Muscle layer of colon (tissue), 2 donors: ENCODE measurements around the gene CRNKL1.

ENCODE experiments used
- H3K27ac ChIP-seq: one replicate; pipeline ENCODE4 v1.7.0; 2013; ENCODE audit warnings: low read depth, mild to moderate bottlenecking, low read length, moderate library complexity
- H3K27me3 ChIP-seq, 2 donors: one replicate each; pipeline ENCODE4 v1.7.0; 2013; ENCODE audit warnings: low read length in 2 of 2, mild to moderate bottlenecking in 2 of 2; ENCODE audit not compliant: insufficient read depth in 2 of 2, control insufficient read depth in 1 of 2
- H3K36me3 ChIP-seq: one replicate; pipeline ENCODE4 v1.7.0; 2013; ENCODE audit warnings: mild to moderate bottlenecking, low read length; ENCODE audit not compliant: insufficient read depth
- H3K4me1 ChIP-seq: one replicate; pipeline ENCODE4 v1.7.0; 2013; ENCODE audit warnings: mild to moderate bottlenecking, low read length; ENCODE audit not compliant: insufficient read depth
- H3K4me3 ChIP-seq, 2 donors: one replicate each; pipeline ENCODE4 v1.7.0; 2013; ENCODE audit warnings: low read length in 2 of 2, low read depth in 1 of 2, mild to moderate bottlenecking in 1 of 2, moderate library complexity in 1 of 2
- H3K9ac ChIP-seq: one replicate; pipeline ENCODE4 v1.7.0; 2013; ENCODE audit warnings: low read length
- H3K9me3 ChIP-seq: one replicate; pipeline ENCODE4 v1.7.0; 2013; ENCODE audit warnings: mild to moderate bottlenecking, low read length
- donor health status: abdominal sarcoma.
- donor health status: Adenocarcinoma of cecum.

Gene CRNKL1

DNA sequence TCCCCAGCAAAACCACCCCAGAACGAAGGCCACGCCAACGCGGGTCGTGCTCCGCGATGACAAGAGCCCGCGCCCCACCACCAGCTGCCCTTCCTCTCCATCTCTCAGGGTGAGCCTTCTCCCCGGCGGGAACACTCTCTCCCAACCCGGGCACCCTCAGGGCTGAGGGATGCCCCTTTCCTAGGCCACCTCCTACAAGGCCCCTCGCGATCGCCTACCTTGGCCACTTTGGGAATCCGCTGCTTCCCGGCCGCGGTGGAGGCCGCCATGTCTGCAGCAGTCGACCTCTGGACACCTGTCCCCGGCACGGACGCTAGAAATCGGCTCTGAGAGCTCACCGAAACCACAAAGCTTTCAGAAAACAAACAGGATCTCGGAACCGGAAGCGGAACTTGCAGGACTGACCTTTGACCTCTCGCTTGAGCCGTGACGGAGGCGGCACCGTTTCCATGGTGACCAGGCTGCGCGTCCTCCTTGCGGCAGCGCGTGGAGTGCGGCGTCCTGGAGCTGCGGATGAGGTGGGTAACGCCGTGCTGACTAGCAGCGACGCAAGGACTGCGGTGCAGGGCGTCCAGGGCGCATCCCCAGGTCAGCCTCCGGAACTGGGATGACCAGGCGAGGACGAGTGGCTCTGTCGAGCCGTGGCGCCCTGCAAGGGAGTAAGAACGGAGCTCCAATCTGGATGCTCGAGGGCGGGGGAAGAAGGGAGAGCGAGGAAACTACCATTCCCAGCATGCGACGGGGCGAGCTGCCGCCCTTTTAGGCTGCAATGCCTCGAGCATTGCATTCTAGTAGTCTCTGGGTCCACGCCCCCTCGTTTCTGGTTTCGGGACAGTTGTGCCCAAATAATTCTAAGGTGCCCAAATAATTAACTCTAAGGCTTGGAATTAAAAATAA lies at the start of gene CRNKL1, which contains the start of gene CFAP61:
TSS of gene CRNKL1 (minus strand) at position 393 of the 897 bp plus-strand sequence. CDS start at position 269, 124 bp downstream.
TSS of gene CFAP61 (plus strand) at position 459 of the 897 bp plus-strand sequence. CDS start 4,122 bp downstream, outside the sequence.
- Histone ChIP-seq H3K9ac (peak within 1 kb of the TSS; percentile 87), H3K9me3 (no peaks in the 10 kb centered on the region), H3K27me3 (no peaks in the 10 kb centered on the region), H3K4me3 (peak within 1 kb of the TSS; percentile 87 to 94), H3K36me3 (peaks cover 29% of the 10 kb centered on the region), H3K4me1 (peaks cover 12% of the 10 kb centered on the region), H3K27ac (peak within 1 kb of the TSS; percentile 73)

DNA sequence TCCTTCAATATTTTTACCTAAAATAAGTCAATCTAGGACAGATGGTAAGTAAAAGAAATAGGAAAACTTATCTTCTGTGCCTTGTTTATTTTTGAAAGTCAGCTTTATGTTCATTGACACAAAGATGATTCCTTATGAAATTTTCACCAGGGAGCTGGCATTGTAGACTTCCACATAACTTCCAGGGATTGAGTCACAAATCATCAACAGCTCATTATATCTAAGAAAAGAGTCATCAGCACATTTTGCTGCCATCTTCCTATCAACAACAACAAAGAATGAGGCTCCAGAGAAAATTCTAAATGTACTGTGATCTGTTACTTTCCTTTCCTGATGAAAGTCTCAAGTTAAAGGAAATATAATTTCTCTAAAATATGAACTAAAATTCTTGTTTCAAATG lies 48.6 kb upstream of the CRNKL1 start:
- no peak overlapping the region for H3K4me3 ChIP-seq
- H3K4me1 ChIP-seq = no peaks in the 10 kb centered on the region
- H3K9ac ChIP-seq = no peak overlapping the region
- no peaks in the 10 kb centered on the region for H3K36me3 ChIP-seq
- H3K27me3 ChIP-seq = no peaks in the 10 kb centered on the region
- H3K27ac ChIP-seq = no peak overlapping the region
- H3K9me3 ChIP-seq = no peaks in the 10 kb centered on the region

DNA sequence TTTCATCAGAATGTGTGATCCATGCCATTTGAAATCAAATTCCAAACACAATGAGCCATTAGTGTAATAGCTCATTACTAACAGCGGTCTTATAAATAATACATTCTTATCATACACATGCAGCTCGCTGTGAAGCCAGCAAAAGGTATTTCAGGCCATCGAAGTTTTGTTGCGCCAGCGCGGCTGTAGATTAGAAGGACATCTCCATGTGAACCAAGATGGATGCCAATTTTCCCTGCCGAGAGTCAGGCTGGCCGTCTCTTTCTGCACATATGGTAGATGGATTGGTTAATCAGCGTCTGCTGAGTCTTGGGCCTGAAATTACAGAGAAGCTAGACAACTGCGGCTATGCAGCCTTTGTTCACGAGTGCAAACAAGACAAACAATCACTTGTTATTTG lies 44.2 kb upstream of the CRNKL1 start:
- Histone ChIP-seq H3K4me3 (no peak overlapping the region), H3K4me1 (no peaks in the 10 kb centered on the region)

DNA sequence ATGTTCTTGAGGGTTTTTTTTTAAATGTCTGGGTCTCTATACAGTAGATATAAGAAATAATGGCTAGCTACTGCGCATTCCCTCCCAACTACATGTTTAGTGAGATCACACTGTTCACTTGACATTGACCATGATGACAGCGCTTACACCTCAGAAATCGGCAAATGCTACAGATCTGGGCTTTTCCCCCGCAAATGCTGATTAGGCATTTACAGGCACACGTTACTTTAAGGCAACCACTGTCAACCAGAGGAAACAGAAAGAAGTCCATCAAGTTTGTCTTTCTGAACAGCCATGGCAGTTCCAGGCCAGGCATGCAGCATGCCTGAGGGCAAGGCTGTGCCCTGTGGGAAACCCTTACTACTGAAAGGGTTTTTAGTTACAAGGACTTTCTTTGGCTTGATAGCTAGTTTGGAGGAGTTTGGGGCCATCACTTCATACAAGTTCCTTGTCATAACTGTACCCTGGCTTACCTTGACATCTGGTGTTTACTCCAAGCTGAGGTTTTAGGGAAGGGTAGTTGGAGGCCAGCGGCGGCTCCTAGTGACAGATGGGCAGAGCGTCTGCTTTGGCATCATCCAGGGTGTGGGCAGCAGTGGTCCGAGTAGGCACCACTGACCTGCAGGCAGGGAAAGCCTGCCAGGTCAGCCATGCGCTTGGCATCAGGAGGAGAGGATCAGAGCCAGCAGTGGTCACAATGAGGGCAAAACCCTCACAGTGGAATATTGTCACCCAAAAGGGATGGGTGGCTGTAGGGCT lies 43.0 kb upstream of the CRNKL1 start:
- H3K4me3 ChIP-seq = no peak overlapping the region
- H3K27me3 ChIP-seq = no peaks in the 10 kb centered on the region
- H3K4me1 ChIP-seq = no peaks in the 10 kb centered on the region
- no peak overlapping the region for H3K27ac ChIP-seq
- no peaks in the 10 kb centered on the region for H3K36me3 ChIP-seq
- H3K9ac ChIP-seq = no peak overlapping the region
- no peaks in the 10 kb centered on the region for H3K9me3 ChIP-seq

More for the DNA sequence above, 44.2 kb upstream of the CRNKL1 start:
- Histone ChIP-seq H3K27ac (no peak overlapping the region), H3K9me3 (no peaks in the 10 kb centered on the region), H3K9ac (no peak overlapping the region), H3K36me3 (no peaks in the 10 kb centered on the region), H3K27me3 (no peaks in the 10 kb centered on the region)

DNA sequence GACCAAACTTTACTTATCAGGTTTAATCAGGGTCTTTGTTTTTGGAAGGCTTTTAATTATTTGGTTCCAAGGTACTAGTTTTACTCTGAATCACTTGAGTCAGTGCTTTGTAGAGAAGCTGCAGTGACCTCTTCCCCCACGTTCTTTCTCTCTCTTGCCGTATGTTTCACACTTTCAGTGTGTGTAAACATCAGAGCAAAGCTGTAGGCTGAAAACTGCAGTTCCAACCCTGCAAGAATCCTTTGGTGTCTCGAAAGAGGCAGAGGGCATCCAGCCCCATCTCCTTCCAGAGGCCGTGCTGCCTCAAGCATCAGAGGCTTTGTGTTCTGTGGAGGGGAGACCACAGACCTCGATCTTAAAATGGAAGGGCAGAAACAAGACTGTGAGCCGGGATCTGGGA lies 42.1 kb upstream of the CRNKL1 start:
- Histone ChIP-seq H3K9ac (no peak overlapping the region), H3K4me1 (no peaks in the 10 kb centered on the region), H3K27me3 (no peaks in the 10 kb centered on the region), H3K4me3 (no peak overlapping the region), H3K36me3 (no peaks in the 10 kb centered on the region), H3K9me3 (no peaks in the 10 kb centered on the region), H3K27ac (no peak overlapping the region)

DNA sequence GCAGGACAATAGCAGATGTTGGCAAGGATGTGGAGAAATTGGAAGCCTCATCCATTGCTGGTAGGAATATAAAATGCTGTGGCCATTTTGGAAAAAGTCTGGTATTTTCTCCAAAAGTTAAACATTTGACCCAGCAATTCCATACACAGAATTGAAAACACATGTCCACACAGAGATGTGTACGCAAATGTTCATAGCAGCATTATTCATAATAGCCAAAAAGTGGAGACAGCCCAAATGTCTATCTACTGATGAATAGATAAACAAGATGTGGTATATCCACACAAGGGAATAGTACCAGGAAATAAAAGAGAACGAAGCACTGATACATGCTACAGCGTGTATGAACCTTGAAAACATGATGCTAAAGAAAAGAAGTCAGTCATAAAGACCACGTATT lies 40.6 kb upstream of the CRNKL1 start:
- Histone ChIP-seq H3K9ac (no peak overlapping the region), H3K27me3 (no peaks in the 10 kb centered on the region), H3K4me3 (no peak overlapping the region), H3K4me1 (no peaks in the 10 kb centered on the region), H3K27ac (no peak overlapping the region), H3K36me3 (no peaks in the 10 kb centered on the region), H3K9me3 (no peaks in the 10 kb centered on the region)

DNA sequence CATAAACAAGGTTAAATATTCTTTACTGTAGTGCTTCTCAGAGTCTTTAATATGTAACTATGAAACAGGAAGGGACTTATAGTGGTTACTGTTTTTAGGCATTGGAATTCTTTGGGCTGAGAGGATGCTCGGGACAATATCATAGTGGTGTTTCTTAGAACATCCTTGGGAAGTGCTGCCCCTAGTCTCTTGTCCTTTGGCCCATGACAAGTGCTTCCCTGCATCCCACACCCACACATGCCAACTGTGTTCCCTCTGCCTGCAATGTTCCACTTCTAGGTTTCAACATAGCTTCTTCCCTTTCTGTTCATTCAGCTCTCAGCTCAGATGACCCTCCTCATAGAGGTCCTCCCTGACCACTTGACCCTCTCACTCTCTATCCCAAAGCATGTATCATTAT lies 37.7 kb upstream of the CRNKL1 start:
- Histone ChIP-seq H3K4me1 (no peaks in the 10 kb centered on the region), H3K27ac (no peak overlapping the region), H3K27me3 (no peaks in the 10 kb centered on the region)

DNA sequence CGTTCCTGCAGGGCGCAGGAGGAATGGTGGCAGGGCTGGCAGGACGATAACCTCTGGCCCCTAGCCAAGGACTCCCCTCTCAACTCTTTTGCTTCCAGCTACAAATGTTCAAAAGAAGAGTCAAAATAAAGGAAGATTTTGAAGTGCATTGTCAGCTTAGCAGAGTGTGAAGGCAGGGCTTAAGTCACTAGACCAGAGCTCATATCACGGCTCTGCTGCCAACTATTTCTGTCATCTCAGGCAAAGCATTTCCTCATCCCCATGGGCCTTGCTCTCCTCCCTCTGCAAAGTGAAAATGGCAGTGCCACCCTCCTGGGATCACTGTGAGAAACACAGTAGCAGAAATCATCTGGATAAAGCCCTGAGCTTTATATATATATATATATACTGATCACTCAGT lies 36.8 kb upstream of the CRNKL1 start:
- no peaks in the 10 kb centered on the region for H3K9me3 ChIP-seq
- H3K27ac ChIP-seq = no peak overlapping the region
- H3K36me3 ChIP-seq = no peaks in the 10 kb centered on the region
- no peak overlapping the region for H3K4me3 ChIP-seq
- H3K9ac ChIP-seq = no peak overlapping the region
- H3K4me1 ChIP-seq = peaks cover 6% of the 10 kb centered on the region
- no peaks in the 10 kb centered on the region for H3K27me3 ChIP-seq

More for the DNA sequence above, 37.7 kb upstream of the CRNKL1 start:
- no peaks in the 10 kb centered on the region for H3K36me3 ChIP-seq
- H3K4me3 ChIP-seq = no peak overlapping the region
- H3K9me3 ChIP-seq = no peaks in the 10 kb centered on the region
- no peak overlapping the region for H3K9ac ChIP-seq

DNA sequence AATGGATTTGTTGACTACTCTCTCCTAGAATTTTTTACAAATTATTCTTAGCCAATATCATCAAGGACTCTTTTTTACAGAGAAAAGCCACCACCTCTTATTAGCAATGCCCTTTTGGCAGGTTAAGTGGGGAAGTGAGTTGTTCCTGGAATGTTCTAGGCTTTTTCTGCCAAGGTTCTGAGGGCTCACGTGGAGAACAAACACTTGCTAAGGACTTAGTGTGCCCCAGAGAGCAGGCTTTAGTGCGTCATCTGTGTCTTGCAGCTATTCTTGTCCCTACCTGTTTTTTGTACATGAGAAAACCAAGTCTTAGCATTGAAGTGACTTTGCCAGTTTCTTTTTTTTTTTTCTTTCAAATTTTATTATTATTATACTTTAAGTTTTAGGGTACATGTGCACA lies 33.5 kb upstream of the CRNKL1 start:
- Histone ChIP-seq H3K27me3 (no peaks in the 10 kb centered on the region), H3K9me3 (no peaks in the 10 kb centered on the region), H3K36me3 (no peaks in the 10 kb centered on the region), H3K4me3 (no peak overlapping the region), H3K4me1 (peaks cover 11% of the 10 kb centered on the region), H3K9ac (no peak overlapping the region), H3K27ac (no peak overlapping the region)

DNA sequence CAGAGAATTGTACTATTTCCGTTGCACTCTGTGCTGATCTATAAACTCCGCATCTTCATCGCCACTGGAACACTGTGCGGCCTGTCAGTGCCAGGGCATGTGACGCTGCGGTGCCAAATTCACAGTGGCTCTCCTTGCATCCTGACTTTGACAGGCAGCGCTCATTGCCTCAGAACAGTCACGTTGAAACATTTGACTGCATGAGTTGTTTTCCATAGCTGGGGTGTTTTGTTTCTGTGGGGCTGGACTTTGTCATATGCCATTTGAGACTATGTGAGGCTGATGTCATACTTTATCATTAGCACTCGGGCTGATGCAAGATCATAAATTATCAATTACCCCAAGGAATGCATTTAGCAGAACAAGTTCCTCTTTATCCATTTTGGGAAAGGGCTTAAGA lies 32.8 kb upstream of the CRNKL1 start:
- no peak overlapping the region for H3K9ac ChIP-seq
- no peak overlapping the region for H3K27ac ChIP-seq

DNA sequence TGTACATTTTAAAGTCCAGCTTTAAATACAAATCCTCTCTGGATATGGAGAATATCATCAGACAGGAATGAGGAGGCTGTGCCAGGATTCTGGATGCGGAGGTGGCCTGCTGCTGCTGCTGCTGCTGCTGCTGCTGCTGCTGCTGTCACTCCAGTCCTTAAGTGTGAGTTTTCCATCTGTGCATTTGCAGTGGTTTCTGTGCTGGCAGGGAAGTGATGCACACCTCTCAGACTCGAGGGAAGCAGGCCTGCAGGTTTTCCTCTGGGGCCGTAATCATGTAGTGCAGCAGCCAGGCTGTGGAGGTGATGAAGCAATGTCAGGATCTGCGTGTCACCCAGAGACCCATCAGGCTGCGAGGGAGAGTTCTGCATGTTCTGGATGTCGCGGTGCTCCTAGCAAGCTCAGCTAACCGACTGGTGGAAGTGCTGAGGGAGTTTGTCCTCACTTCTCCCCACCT lies 32.1 kb upstream of the CRNKL1 start:
- no peak overlapping the region for H3K9ac ChIP-seq
- H3K9me3 ChIP-seq = no peaks in the 10 kb centered on the region
- peak overlapping the region in 1 of 2 donors; percentile 38 for H3K4me3 ChIP-seq
- no peaks in the 10 kb centered on the region for H3K27me3 ChIP-seq
- H3K4me1 ChIP-seq = peaks cover 11% of the 10 kb centered on the region
- H3K27ac ChIP-seq = no peak overlapping the region
- H3K36me3 ChIP-seq = no peaks in the 10 kb centered on the region

More for the DNA sequence above, 32.8 kb upstream of the CRNKL1 start:
- H3K36me3 ChIP-seq = no peaks in the 10 kb centered on the region
- H3K4me1 ChIP-seq = peaks cover 11% of the 10 kb centered on the region
- no peaks in the 10 kb centered on the region for H3K27me3 ChIP-seq
- no peak overlapping the region for H3K4me3 ChIP-seq
- no peaks in the 10 kb centered on the region for H3K9me3 ChIP-seq
